D721Med (cell line): ENCODE results near the gene THEMIS2.

ENCODE experiments used
- DNase-seq: peaks from one replicate; pipeline ENCODE4 v3.0.0; 2011; ENCODE audit warnings: low spot score; ENCODE audit not compliant: insufficient read length
- FAIRE-seq: peaks from 2 replicates; lab custom pipeline; 2011; peaks lifted over from hg19 to GRCh38; lab: Jason Lieb, UNC
- TF ChIP-seq, protein P1 (sequence below): IDR thresholded peaks from 2 replicates; pipeline ENCODE4 v1.5.1; 2012; ENCODE audit warnings: mild to moderate bottlenecking, control low read depth; ENCODE audit not compliant: insufficient read depth; ENCODE audit errors: missing control alignments

Gene THEMIS2

DNA sequence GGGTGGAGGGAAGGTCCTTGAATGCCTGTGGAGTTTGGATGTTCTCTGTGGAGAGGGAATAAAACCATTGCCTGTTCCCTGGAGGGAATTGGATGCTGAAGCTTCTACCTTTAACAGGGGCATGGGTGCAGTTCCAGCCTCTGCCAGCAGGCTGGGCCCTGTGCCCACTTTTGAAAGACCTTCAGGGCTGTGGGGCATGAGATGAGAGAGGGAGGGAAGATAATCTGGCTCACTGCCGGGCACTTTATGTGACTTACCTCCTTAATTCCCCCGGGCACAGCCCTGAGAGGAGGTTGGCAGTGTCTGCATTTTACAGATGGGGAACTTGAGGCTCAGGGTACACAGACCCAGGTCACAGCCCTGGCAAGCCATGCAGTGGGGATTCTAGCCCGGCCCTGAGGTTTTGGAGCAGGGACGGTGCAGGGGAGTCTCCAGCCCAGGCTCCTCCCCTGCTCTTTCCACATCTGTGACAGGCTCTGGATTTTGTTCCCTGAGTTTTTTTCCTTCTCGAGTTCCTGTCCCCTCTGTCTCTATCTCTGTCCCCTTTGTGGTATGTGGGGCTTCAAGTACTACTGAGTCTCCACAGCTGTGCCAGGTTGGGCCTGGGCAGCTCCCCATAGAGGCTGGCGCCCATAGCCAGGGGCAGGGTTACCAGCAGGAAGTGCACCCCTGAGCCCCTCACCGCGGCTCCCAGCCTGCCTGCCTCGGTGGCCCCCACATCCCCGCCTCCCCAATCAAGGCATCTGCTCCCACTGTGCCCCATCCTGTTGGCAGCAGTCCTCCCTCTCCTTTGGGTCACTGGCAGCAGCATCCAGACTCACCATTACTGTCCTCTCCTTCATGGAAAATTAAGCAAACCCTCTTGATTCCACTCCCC, 14.0 kb upstream of the THEMIS2 start:
- TF ChIP-seq, protein P1, sequence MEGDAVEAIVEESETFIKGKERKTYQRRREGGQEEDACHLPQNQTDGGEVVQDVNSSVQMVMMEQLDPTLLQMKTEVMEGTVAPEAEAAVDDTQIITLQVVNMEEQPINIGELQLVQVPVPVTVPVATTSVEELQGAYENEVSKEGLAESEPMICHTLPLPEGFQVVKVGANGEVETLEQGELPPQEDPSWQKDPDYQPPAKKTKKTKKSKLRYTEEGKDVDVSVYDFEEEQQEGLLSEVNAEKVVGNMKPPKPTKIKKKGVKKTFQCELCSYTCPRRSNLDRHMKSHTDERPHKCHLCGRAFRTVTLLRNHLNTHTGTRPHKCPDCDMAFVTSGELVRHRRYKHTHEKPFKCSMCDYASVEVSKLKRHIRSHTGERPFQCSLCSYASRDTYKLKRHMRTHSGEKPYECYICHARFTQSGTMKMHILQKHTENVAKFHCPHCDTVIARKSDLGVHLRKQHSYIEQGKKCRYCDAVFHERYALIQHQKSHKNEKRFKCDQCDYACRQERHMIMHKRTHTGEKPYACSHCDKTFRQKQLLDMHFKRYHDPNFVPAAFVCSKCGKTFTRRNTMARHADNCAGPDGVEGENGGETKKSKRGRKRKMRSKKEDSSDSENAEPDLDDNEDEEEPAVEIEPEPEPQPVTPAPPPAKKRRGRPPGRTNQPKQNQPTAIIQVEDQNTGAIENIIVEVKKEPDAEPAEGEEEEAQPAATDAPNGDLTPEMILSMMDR = peak; percentile 99
- no peak for FAIRE-seq

DNA sequence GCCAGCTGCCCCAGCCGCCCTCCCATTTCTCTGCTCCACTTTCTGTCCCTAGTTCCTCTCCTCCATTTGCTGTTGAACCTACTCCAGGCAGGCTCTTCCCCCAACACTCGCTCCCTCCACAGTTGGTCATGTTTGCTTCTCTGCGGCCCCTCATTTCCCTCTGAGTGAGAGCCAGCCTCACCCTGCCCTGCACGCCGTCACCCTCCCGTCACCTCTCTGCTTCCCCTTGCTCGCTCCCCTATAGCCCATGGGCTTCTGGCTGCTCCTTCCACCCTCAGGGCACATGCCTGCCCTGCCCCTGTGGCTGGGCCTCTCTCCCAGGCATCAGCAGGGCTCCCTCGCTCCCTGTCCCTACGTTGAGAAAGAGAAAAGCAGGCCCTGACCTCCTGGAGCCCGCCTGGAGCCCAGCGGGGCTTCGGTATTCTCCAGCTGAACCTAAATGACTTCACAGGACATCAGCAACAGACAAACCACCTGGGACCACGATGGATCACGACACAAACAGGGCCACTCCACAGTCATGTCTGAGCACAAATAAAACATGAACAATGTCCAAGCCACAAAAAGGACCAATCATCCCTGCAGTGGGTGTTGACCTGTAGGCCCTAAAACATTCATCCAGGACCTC, 13.3 kb upstream of the THEMIS2 start:
- DNase-seq (no peak), FAIRE-seq (no peak)
- TF ChIP-seq, protein P1 = no peak

More for the DNA sequence above, 14.0 kb upstream of the THEMIS2 start:
- DNase-seq = peak; percentile 54

DNA sequence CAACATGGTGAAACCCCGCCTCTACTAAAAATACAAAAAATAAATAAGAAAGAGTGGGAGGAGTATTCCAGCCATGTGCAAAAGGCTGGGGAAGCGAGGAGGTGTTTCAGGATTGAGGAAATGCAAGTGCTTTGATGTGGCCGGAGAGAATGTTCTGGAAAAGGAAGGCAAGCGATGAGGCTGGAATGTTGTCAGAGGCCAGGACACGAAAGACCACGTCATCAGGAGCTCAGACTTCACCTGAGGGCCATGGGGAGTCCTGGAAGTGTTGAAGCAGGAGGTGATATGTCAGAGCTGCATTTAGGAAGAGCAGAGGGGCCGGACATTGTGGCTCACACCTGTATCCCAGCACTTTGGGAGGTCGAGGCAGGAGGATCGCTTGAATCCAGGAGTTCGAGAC, 10.9 kb upstream of the THEMIS2 start:
- DNase-seq = no peak
- no peak for FAIRE-seq
- TF ChIP-seq, protein P1 = no peak

DNA sequence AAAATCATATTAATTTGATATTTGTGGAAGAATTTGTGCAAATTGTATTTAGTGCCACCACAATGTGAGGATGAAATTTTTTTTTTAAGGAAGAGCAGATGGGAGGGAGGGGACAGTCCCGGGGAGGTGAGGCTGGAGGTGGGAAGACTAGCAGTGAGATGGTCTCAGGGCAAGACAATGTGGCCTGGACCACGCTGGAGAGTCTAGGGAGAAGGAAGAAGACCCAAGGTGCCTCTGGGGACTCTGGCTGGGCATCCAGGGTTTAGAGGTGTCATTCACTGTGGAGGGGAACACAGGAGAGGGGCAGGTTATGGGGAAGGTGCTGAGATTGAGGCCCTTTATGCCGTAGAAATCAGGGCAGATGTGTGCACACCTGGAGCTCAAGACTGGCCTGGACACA, 10.3 kb upstream of the THEMIS2 start:
- TF ChIP-seq, protein P1 = no peak
- DNase-seq (no peak), FAIRE-seq (no peak)

DNA sequence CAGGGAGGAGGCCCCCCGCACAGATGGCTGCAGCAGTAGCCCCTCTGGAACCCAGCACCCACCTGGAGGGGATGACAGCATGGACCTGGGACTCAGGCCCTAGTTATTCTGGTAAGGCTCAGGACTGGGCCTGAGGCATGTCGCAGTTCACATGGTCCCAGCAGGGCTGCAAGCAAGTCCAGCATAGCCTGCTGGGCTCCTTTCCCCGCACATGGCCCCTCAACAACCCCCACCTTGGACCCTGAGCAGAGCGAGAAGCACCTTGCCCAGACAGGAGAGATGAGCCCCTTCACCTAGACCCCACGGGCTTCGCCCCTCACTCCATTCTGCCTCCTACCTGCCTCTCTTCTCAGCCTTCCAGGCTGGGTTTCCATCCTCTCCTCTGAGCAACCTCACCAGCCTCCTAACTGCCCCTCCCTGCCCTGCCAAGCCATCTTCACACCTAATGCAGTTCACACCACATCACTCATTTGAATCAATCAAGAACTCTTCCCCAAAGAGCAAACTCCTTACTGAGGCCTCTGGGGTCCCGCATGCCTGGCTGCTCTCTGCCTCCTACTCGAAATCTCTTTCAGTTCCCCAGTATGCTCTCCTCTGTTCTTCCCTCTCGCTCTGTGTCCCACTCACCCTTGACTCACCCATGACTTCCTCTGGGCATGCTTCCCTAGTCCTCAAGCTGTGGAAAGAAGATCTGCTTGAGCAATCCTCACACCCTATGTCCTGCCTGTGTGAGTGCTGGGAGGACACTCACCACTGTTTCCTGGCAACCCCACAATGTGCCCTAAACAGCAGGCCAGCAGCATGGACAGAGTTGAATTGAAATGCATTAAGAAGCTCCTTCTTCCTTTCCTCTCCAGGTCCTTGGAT, 9.4 kb upstream of the THEMIS2 start:
- FAIRE-seq (no peak), DNase-seq (no peak)
- TF ChIP-seq, protein P1 = no peak

DNA sequence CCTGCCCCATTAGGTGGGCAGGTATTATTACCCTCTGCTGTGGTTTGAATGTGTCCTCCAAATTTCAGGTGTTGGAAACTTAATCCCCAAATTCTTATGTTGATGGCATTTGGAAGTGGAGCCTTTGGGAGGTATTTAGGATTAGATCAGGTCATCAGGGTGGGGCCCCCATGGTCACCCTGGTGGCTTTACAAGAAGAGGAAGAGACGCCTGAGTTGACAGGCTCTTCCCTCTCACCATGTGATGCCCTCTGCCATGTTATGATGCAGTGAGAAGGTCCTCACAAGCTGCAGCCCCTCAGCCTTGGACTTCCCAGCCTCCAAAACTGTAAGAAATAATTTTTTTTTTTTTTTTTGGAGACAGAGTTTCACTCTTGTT, 8.8 kb upstream of the THEMIS2 start:
- TF ChIP-seq, protein P1 = no peak
- DNase-seq (no peak), FAIRE-seq (no peak)
